Measurements from ENCODE around the gene SERPINB5.
"Not testable (repeated sequence)": the region's sequence is repeated elsewhere in the genome, so short reads cannot be mapped to it uniquely, and the experiment has no call there.

SERPINB5 gene

GRCh38 chr18:63447066-63447465 is 29.7 kb upstream of the SERPINB5 start:
- no peak for TF ChIP-seq CTCF (IDR thresholded peaks at IDR 0.05; ENCODE audit: low read depth, low read length, missing control alignments)
- DNase-seq (ENCODE audit: low read depth), result no peak
- no peak overlapping the region for H3K4me3 ChIP-seq (ENCODE audit: low read depth, low read length)
- in situ Hi-C loops (cut with HindIII; ENCODE audit: low sequenced_read_pairs), result no loop called here

GRCh38 chr18:63449426-63449825 is 27.3 kb upstream of the SERPINB5 start:
- no peak for DNase-seq (ENCODE audit: low read depth)
- TF ChIP-seq CTCF (IDR thresholded peaks at IDR 0.05; ENCODE audit: low read depth, low read length, missing control alignments), result no peak
- no peak overlapping the region for H3K4me3 ChIP-seq (ENCODE audit: low read depth, low read length)
- in situ Hi-C loops (cut with HindIII; ENCODE audit: low sequenced_read_pairs), result no loop called here

GRCh38 chr18:63451799-63452660 is 24.7 kb upstream of the SERPINB5 start:
- TF ChIP-seq CTCF (IDR thresholded peaks at IDR 0.05; ENCODE audit: low read depth, low read length, missing control alignments), result no peak
- no peak for DNase-seq (ENCODE audit: low read depth)
- in situ Hi-C loops (cut with HindIII; ENCODE audit: low sequenced_read_pairs), result no loop called here
- H3K4me3 ChIP-seq (ENCODE audit: low read depth, low read length), result no peak overlapping the region

- DNase-seq (ENCODE audit: low read depth); H3K4me3 ChIP-seq (ENCODE audit: low read depth, low read length); in situ Hi-C loops (cut with HindIII; ENCODE audit: low sequenced_read_pairs): not testable (repeated sequence)
Observed at GRCh38 chr18:63452751-63453150, 24.0 kb upstream of the SERPINB5 start.

GRCh38 chr18:63454497-63454896 is 22.3 kb upstream of the SERPINB5 start:
- TF ChIP-seq CTCF (IDR thresholded peaks at IDR 0.05; ENCODE audit: low read depth, low read length, missing control alignments), result no peak
- no peak overlapping the region for H3K4me3 ChIP-seq (ENCODE audit: low read depth, low read length)
- in situ Hi-C loops (cut with HindIII; ENCODE audit: low sequenced_read_pairs), result no loop called here
- no peak for DNase-seq (ENCODE audit: low read depth)

GRCh38 chr18:63457977-63458376 is 18.8 kb upstream of the SERPINB5 start:
- in situ Hi-C loops (cut with HindIII; ENCODE audit: low sequenced_read_pairs), result no loop called here
- no peak overlapping the region for H3K4me3 ChIP-seq (ENCODE audit: low read depth, low read length)
- TF ChIP-seq CTCF (IDR thresholded peaks at IDR 0.05; ENCODE audit: low read depth, low read length, missing control alignments), result no peak
- no peak for DNase-seq (ENCODE audit: low read depth)

GRCh38 chr18:63460414-63460813 is 16.3 kb upstream of the SERPINB5 start:
- no peak for DNase-seq (ENCODE audit: low read depth)
- in situ Hi-C loops (cut with HindIII; ENCODE audit: low sequenced_read_pairs), result no loop called here
- H3K4me3 ChIP-seq (ENCODE audit: low read depth, low read length), result no peak overlapping the region
- no peak for TF ChIP-seq CTCF (IDR thresholded peaks at IDR 0.05; ENCODE audit: low read depth, low read length, missing control alignments)

Measured in astrocyte of the cerebellum (primary cell).